Cardiac muscle cell (in vitro differentiated cells and primary cell): Measurements from ENCODE around the gene SLC9A9. TPM values are rescaled to one million over a fixed set of nuclear protein-coding genes. Genes with fewer than 3 reads are reported as not detected.

Experiments
- DNase-seq, 2 donors: peaks; one replicate each; pipeline versions ENCODE4 v3.0.0 to v3.0.0-alpha.2; 2010 to 2017; ENCODE audit warnings: low read depth in 1 of 2, low spot score in 1 of 2
- H3K27ac ChIP-seq: fragments of 200-600 bp; sonication (generic); 2 replicates; pipeline ENCODE4 v1.5.1; 2016
- H3K27me3 ChIP-seq: fragments of 200-600 bp; sonication (generic); 2 replicates; pipeline ENCODE4 v1.6.0; 2016; ENCODE audit warnings: control low read depth
- H3K36me3 ChIP-seq: fragments of 200-600 bp; sonication (generic); 2 replicates; pipeline ENCODE4 v1.5.1; 2016; ENCODE audit warnings: control low read depth
- H3K4me1 ChIP-seq: fragments of 200-600 bp; sonication (generic); 2 replicates; pipeline ENCODE4 v1.8.1; 2017; ENCODE audit warnings: low read depth, mild to moderate bottlenecking, mixed run types
- H3K4me3 ChIP-seq: fragments of 200-600 bp; sonication (generic); 2 replicates; pipeline ENCODE4 v1.5.1; 2016; ENCODE audit warnings: mild to moderate bottlenecking
- H3K9me3 ChIP-seq: fragments of 200-600 bp; sonication (generic); 2 replicates; pipeline ENCODE4 v1.5.1; 2017; ENCODE audit warnings: low read depth, mild to moderate bottlenecking, control low read depth
- CTCF ChIP-seq: IDR thresholded peaks from 2 replicates; pipeline ENCODE4 v1.5.1; 2012; ENCODE audit warnings: low read depth, mild to moderate bottlenecking, low read length
- polyA plus RNA-seq: library from polyadenylated mRNA; unstranded; fragments of >200 nt; fragmentation: Nextera tagmentation; extraction: Ambion mirVana; gene quantifications from 2 replicates; pipeline ENCODE4 v1.2.1, GENCODE V29; 2016
- total RNA-seq: library from RNA; depleted of rRNA; stranded (reverse); fragments of >200 nt; gene quantifications from 2 replicates; pipeline ENCODE4 v1.2.3, GENCODE V29; 2016

The SLC9A9 gene
- total and polyA plus RNA-seq, 2 experiments from 2014 or later: 0.73 to 1.5 TPM

- Histone ChIP-seq H3K4me1 (peaks cover 3% of the 10 kb centered on the region), H3K27me3 (no peaks in the 10 kb centered on the region), H3K36me3 (no peaks in the 10 kb centered on the region), H3K4me3 (no peak overlapping the region), H3K27ac (no peak overlapping the region), H3K9me3 (no peaks in the 10 kb centered on the region)
- DNase-seq: no peak
- no peak for TF ChIP-seq CTCF
Measured at GRCh38 chr3:143356839-143357238, 491.4 kb downstream of the SLC9A9 start.

DNA sequence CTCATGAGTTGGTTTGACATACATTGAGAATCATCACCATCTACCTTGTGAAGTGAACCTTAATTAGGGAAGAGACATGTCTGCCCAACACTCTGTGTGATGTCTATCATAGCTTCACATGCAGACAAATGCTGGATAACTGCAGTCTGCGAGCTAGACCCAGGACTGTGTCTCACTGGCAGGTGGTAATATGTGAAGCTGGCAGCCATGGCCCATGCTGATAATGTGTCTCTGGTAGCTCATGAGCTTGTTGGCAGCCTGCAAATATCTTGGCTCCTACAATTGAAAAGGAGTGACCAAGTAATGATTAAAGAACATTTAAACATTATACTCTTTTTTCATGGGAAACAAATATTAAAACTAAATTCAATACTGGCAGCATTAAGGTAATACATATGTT, 493.9 kb downstream of the SLC9A9 start:
- TF ChIP-seq CTCF: no peak
- no peaks in the 10 kb centered on the region for H3K9me3 ChIP-seq
- no peaks in the 10 kb centered on the region for H3K36me3 ChIP-seq
- peaks cover 3% of the 10 kb centered on the region for H3K4me1 ChIP-seq
- H3K27ac ChIP-seq: no peak overlapping the region
- DNase-seq: no peak
- no peak overlapping the region for H3K4me3 ChIP-seq
- no peaks in the 10 kb centered on the region for H3K27me3 ChIP-seq

DNA sequence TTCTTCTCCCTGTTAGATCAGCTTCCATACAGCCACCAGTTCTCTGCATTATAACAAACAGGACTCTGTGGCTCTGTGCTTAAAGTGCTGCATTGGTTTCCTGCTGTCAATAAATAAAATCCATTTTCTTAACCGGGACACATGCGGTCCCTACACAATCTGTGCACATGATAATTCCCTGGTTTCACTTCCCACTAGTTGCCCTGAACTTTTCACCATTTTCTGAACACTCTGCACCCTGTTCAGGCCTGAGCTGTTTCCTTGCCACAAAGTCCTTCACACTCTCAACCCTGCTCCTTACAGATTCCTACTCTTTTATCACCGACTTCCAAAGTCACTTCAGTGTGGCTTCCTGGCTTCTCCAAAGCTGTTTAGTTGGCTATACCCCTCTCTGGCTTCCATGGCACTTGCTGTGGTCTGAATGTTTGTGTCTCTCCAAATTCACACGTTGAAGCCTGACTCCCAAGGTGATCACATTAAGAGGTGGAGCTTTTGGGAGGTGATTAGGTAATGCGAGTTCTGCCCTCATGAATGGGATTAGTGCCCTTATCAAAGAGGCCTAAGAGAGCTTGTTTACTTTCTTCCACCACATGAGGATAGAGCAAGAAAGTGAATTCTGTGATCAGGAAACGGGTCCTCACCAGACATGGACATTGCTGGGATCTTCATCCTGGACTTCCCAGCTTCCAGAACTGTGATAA, 495.3 kb downstream of the SLC9A9 start:
- TF ChIP-seq CTCF: no peak
- no peak for DNase-seq
- H3K27ac ChIP-seq: no peak overlapping the region

GRCh38 chr3:143351895-143352608, 496.2 kb downstream of the SLC9A9 start:
- H3K36me3 ChIP-seq: no peaks in the 10 kb centered on the region
- no peaks in the 10 kb centered on the region for H3K9me3 ChIP-seq
- TF ChIP-seq CTCF: no peak
- H3K27ac ChIP-seq: no peak overlapping the region
- H3K4me3 ChIP-seq: no peak overlapping the region
- no peak for DNase-seq
- H3K27me3 ChIP-seq: no peaks in the 10 kb centered on the region
- peaks cover 3% of the 10 kb centered on the region for H3K4me1 ChIP-seq

More for the DNA sequence above, 495.3 kb downstream of the SLC9A9 start:
- H3K4me1 ChIP-seq: peaks cover 3% of the 10 kb centered on the region
- no peaks in the 10 kb centered on the region for H3K36me3 ChIP-seq
- H3K4me3 ChIP-seq: no peak overlapping the region
- H3K9me3 ChIP-seq: no peaks in the 10 kb centered on the region
- H3K27me3 ChIP-seq: no peaks in the 10 kb centered on the region

DNA sequence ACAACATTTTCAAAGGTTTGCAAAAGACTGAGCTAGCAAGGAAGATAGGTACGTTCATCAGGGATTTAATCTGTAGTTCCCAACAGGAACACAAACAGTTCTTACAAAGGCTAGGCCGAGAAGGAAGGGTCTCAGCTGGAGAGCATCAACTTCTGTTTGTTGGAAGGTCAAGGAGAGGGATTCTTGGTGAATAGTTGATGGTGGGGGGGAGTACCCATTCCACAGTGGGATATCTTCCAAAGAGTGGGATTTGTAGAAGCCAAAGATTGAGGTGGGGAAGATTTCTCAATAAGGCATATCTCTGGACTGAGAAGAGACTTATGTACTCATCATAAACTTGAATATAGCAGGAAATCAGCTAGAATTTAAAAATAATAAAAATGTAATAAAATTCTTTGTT, 496.9 kb downstream of the SLC9A9 start:
- no peaks in the 10 kb centered on the region for H3K27me3 ChIP-seq
- DNase-seq: no peak
- no peaks in the 10 kb centered on the region for H3K9me3 ChIP-seq
- H3K4me1 ChIP-seq: peaks cover 3% of the 10 kb centered on the region
- no peaks in the 10 kb centered on the region for H3K36me3 ChIP-seq
- TF ChIP-seq CTCF: no peak
- no peak overlapping the region for H3K4me3 ChIP-seq
- no peak overlapping the region for H3K27ac ChIP-seq
